IPS-18a (cell line): ENCODE data around the gene PLSCR5.

Source experiments
- H3K27ac ChIP-seq: one replicate; pipeline ENCODE4 v1.5.1; 2013; ENCODE audit warnings: low read length
- H3K27me3 ChIP-seq: one replicate; pipeline ENCODE4 v1.6.1; 2013; ENCODE audit warnings: mild to moderate bottlenecking, low read length; ENCODE audit not compliant: control insufficient read depth, insufficient read depth
- H3K36me3 ChIP-seq: one replicate; pipeline ENCODE4 v1.6.1; 2013; ENCODE audit warnings: low read depth, low read length; ENCODE audit not compliant: control insufficient read depth
- H3K4me1 ChIP-seq: one replicate; pipeline ENCODE4 v1.6.1; 2013; ENCODE audit warnings: low read depth, low read length; ENCODE audit not compliant: control insufficient read depth
- H3K4me3 ChIP-seq: one replicate; pipeline ENCODE4 v1.5.1; 2013; ENCODE audit warnings: low read length
- H3K9ac ChIP-seq: one replicate; pipeline ENCODE4 v1.6.1; 2013; ENCODE audit warnings: mild to moderate bottlenecking, low read length, moderate library complexity
- H3K9me3 ChIP-seq: one replicate; pipeline ENCODE4 v1.6.1; 2013; ENCODE audit warnings: low read depth, low read length; ENCODE audit not compliant: control insufficient read depth

Gene PLSCR5

GRCh38 chr3:146626403-146627122, 21.4 kb upstream of the PLSCR5 start:
- no peak overlapping the region for H3K4me3 ChIP-seq
- peaks cover 4% of the 10 kb centered on the region for H3K4me1 ChIP-seq
- H3K9me3 ChIP-seq = no peaks in the 10 kb centered on the region
- no peaks in the 10 kb centered on the region for H3K36me3 ChIP-seq
- H3K27me3 ChIP-seq = no peaks in the 10 kb centered on the region
- H3K9ac ChIP-seq = no peak overlapping the region
- no peak overlapping the region for H3K27ac ChIP-seq

GRCh38 chr3:146625186-146625775, 20.1 kb upstream of the PLSCR5 start:
- Histone ChIP-seq H3K27ac (no peak overlapping the region), H3K9ac (no peak overlapping the region), H3K4me3 (no peak overlapping the region)

GRCh38 chr3:146621723-146622122, 16.6 kb upstream of the PLSCR5 start:
- no peaks in the 10 kb centered on the region for H3K4me1 ChIP-seq
- no peak overlapping the region for H3K9ac ChIP-seq
- H3K36me3 ChIP-seq = no peaks in the 10 kb centered on the region
- H3K9me3 ChIP-seq = no peaks in the 10 kb centered on the region
- H3K27ac ChIP-seq = no peak overlapping the region
- H3K4me3 ChIP-seq = no peak overlapping the region
- no peaks in the 10 kb centered on the region for H3K27me3 ChIP-seq

More at GRCh38 chr3:146625186-146625775, 20.1 kb upstream of the PLSCR5 start:
- Histone ChIP-seq H3K9me3 (no peaks in the 10 kb centered on the region), H3K4me1 (peaks cover 4% of the 10 kb centered on the region), H3K36me3 (no peaks in the 10 kb centered on the region), H3K27me3 (no peaks in the 10 kb centered on the region)

- no peaks in the 10 kb centered on the region for H3K27me3 ChIP-seq
- no peak overlapping the region for H3K4me3 ChIP-seq
- H3K27ac ChIP-seq = no peak overlapping the region
- H3K4me1 ChIP-seq = no peaks in the 10 kb centered on the region
- no peaks in the 10 kb centered on the region for H3K9me3 ChIP-seq
- H3K36me3 ChIP-seq = no peaks in the 10 kb centered on the region
- H3K9ac ChIP-seq = no peak overlapping the region
Observed at GRCh38 chr3:146612015-146612414, 6.9 kb upstream of the PLSCR5 start.

GRCh38 chr3:146611096-146611495, 6.0 kb upstream of the PLSCR5 start:
- H3K27me3 ChIP-seq = no peaks in the 10 kb centered on the region
- H3K9me3 ChIP-seq = no peaks in the 10 kb centered on the region
- H3K4me3 ChIP-seq = no peak overlapping the region
- H3K9ac ChIP-seq = no peak overlapping the region
- H3K27ac ChIP-seq = no peak overlapping the region
- H3K36me3 ChIP-seq = no peaks in the 10 kb centered on the region
- no peaks in the 10 kb centered on the region for H3K4me1 ChIP-seq

- no peak overlapping the region for H3K4me3 ChIP-seq
- H3K9ac ChIP-seq = no peak overlapping the region
- H3K36me3 ChIP-seq = no peaks in the 10 kb centered on the region
- H3K4me1 ChIP-seq = no peaks in the 10 kb centered on the region
- H3K27ac ChIP-seq = no peak overlapping the region
- H3K27me3 ChIP-seq = no peaks in the 10 kb centered on the region
- no peaks in the 10 kb centered on the region for H3K9me3 ChIP-seq
Observed at GRCh38 chr3:146598535-146598934, 6.6 kb downstream of the PLSCR5 start.

- Histone ChIP-seq H3K27ac (no peak overlapping the region), H3K9ac (no peak overlapping the region), H3K27me3 (no peaks in the 10 kb centered on the region), H3K4me1 (peaks cover 3% of the 10 kb centered on the region), H3K9me3 (no peaks in the 10 kb centered on the region), H3K4me3 (no peak overlapping the region), H3K36me3 (no peaks in the 10 kb centered on the region)
Observed at GRCh38 chr3:146594843-146595482, 10.2 kb downstream of the PLSCR5 start.

GRCh38 chr3:146593776-146594175, 11.4 kb downstream of the PLSCR5 start:
- Histone ChIP-seq H3K9ac (no peak overlapping the region), H3K9me3 (no peaks in the 10 kb centered on the region), H3K4me1 (peaks cover 3% of the 10 kb centered on the region), H3K4me3 (no peak overlapping the region), H3K27ac (no peak overlapping the region), H3K36me3 (no peaks in the 10 kb centered on the region), H3K27me3 (no peaks in the 10 kb centered on the region)

- Histone ChIP-seq H3K27me3 (no peaks in the 10 kb centered on the region), H3K4me1 (peaks cover 8% of the 10 kb centered on the region), H3K27ac (no peak overlapping the region), H3K9ac (no peak overlapping the region), H3K9me3 (no peaks in the 10 kb centered on the region), H3K4me3 (no peak overlapping the region), H3K36me3 (no peaks in the 10 kb centered on the region)
Observed at GRCh38 chr3:146590521-146590920, 14.6 kb downstream of the PLSCR5 start.

- Histone ChIP-seq H3K9me3 (no peaks in the 10 kb centered on the region), H3K4me3 (no peak overlapping the region), H3K4me1 (peaks cover 14% of the 10 kb centered on the region), H3K9ac (no peak overlapping the region), H3K27me3 (no peaks in the 10 kb centered on the region), H3K27ac (no peak overlapping the region), H3K36me3 (no peaks in the 10 kb centered on the region)
Observed at GRCh38 chr3:146589899-146590508, 15.1 kb downstream of the PLSCR5 start.

GRCh38 chr3:146585156-146585555, 20.0 kb downstream of the PLSCR5 start:
- Histone ChIP-seq H3K9me3 (peaks cover 18% of the 10 kb centered on the region), H3K4me3 (peak overlapping the region; percentile 13), H3K27ac (no peak overlapping the region)

More at GRCh38 chr3:146585156-146585555, 20.0 kb downstream of the PLSCR5 start:
- Histone ChIP-seq H3K27me3 (no peaks in the 10 kb centered on the region), H3K4me1 (peaks cover 19% of the 10 kb centered on the region), H3K36me3 (peaks cover 2% of the 10 kb centered on the region), H3K9ac (no peak overlapping the region)
